CD4-positive, alpha-beta T cell (primary cell): ENCODE measurements around the gene PLCL1. TPM values are rescaled to one million over a fixed set of nuclear protein-coding genes. Genes with fewer than 3 reads are reported as not detected.
"Not testable (repeated sequence)": the region's sequence is repeated elsewhere in the genome, so short reads cannot be mapped to it uniquely, and the experiment has no call there.

Source experiments
- ATAC-seq: fragments of 200-7000 bp; cut with Tn5 transposase; one replicate; pipeline ENCODE4 v1.10.0; 2022; ENCODE audit warnings: mild to moderate bottlenecking; ENCODE audit not compliant: poor library complexity
- CTCF ChIA-PET: fragments of 350-600 bp; sonication (Branson Sonifier 250); formaldehyde crosslinking; loops from one replicate; lab custom pipeline; 2021; ENCODE audit warnings: antibody characterized with exemption, inconsistent platforms; lab: Charles Lee
- POLR2A ChIA-PET: fragments of 350-600 bp; sonication (Branson Sonifier 250); formaldehyde crosslinking; loops from one replicate; lab custom pipeline; 2021; ENCODE audit warnings: antibody characterized with exemption, inconsistent platforms; lab: Charles Lee
- DNase-seq, 14 experiments: peaks; one replicate each; pipeline ENCODE4 v3.0.0-alpha.2; 2013 to 2020; ENCODE audit warnings: mixed read lengths in 2 of 14
- H3K27ac ChIP-seq, 2 donors: one replicate each; pipeline versions ENCODE4 v1.5.1 to v1.7.0; 2013; ENCODE audit warnings: low read length in 2 of 2, low read depth in 1 of 2, mild to moderate bottlenecking in 1 of 2
- H3K27me3 ChIP-seq, 2 experiments: 1 replicate in 1 of 2; 2 replicates in 1 of 2; pipeline versions ENCODE4 v1.6.1 to v1.7.0; 2013; ENCODE audit warnings: low read length in 2 of 2, control low read depth in 1 of 2, mild to moderate bottlenecking in 1 of 2, moderate library complexity in 1 of 2; ENCODE audit not compliant: insufficient read depth in 2 of 2, control insufficient read depth in 1 of 2
- H3K36me3 ChIP-seq: one replicate; pipeline ENCODE4 v1.6.1; 2013; ENCODE audit warnings: low read length, control low read depth; ENCODE audit not compliant: insufficient read depth
- H3K4me1 ChIP-seq: one replicate; pipeline ENCODE4 v1.6.1; 2013; ENCODE audit warnings: low read length, control low read depth; ENCODE audit not compliant: insufficient read depth
- H3K4me3 ChIP-seq: one replicate; pipeline ENCODE4 v1.5.1; 2013; ENCODE audit warnings: mild to moderate bottlenecking, low read length, moderate library complexity
- H3K9me3 ChIP-seq, 2 experiments: 1 replicate in 1 of 2; 2 replicates in 1 of 2; pipeline versions ENCODE4 v1.6.1 to v1.7.0; 2013; ENCODE audit warnings: low read length in 2 of 2, mild to moderate bottlenecking in 2 of 2, control low read depth in 1 of 2, moderate library complexity in 1 of 2; ENCODE audit not compliant: control insufficient read depth in 1 of 2, insufficient read depth in 1 of 2
- H3K27ac Mint-ChIP-seq: one replicate; pipeline ENCODE4 v1.8.0; 2020; ENCODE audit warnings: mixed read lengths
- H3K27me3 Mint-ChIP-seq: one replicate; pipeline ENCODE4 v1.8.0; 2021; ENCODE audit warnings: mixed read lengths
- H3K36me3 Mint-ChIP-seq: one replicate; pipeline ENCODE4 v1.8.0; 2021; ENCODE audit warnings: low read depth, mixed read lengths
- H3K4me1 Mint-ChIP-seq: one replicate; pipeline ENCODE4 v1.8.0; 2021; ENCODE audit warnings: low read depth, mixed read lengths
- H3K4me3 Mint-ChIP-seq: one replicate; pipeline ENCODE4 v1.8.0; 2020; ENCODE audit warnings: mild to moderate bottlenecking, mixed read lengths
- H3K9me3 Mint-ChIP-seq: one replicate; pipeline ENCODE4 v1.8.0; 2020; ENCODE audit warnings: mixed read lengths
- intact Hi-C, 2 experiments: fragments of 100-400 bp; cut with DNase I in 1 of 2; cut with micrococcal nuclease in 1 of 2; formaldehyde crosslinking; loops; one replicate each; pipeline versions ENCODE4 v1.15.1 to v1.9.0; 2023 to 2025; cut with DNase I, micrococcal nuclease
- total RNA-seq, 174 experiments: library from RNA in 2 of 174; stranded (reverse) in 2 of 174; gene quantifications; one replicate each; pipeline ENCODE4 v1.2.3 and lab custom pipeline; 2021 to 2026
- TF ChIP-seq, protein P1 (sequence below): fragments of 200-600 bp; IDR thresholded peaks from one replicate; pipeline ENCODE4 v1.8.0; 2022; ENCODE audit warnings: antibody characterized with exemption, mild to moderate bottlenecking

The PLCL1 gene
- total RNA-seq, 2 experiments from 2014 or later, result 27.0 to 28.3 TPM

DNA sequence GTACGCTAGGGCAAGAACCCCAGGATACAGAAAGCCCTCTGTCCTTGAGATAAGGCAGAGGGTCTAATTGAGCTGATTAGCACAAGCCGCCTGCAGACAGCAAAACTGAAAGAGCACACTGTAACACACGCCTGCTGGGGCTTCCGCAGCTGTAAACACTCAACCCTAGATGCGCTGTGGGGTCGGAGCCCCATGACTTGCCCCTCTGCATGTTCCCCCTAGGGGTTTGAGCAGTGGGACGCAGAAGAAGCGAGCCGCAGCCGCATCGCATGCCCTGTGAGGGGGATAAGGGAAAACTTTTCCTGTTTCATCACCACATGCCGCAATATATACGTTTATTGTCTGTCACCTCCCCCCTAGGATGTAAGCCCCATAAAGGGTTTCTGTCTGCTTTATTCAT, 384.6 kb downstream of the PLCL1 start:
- DNase-seq (no peak), ATAC-seq (no peak)
- Mint-ChIP-seq H3K27ac (no peak overlapping the region), H3K9me3 (peaks cover under 1% of the 10 kb centered on the region), H3K4me1 (no peaks in the 10 kb centered on the region), H3K27me3 (peaks cover 35% of the 10 kb centered on the region), H3K36me3 (no peaks in the 10 kb centered on the region), H3K4me3 (no peak overlapping the region)
- H3K4me3 ChIP-seq, result no peak overlapping the region
- ChIA-PET CTCF (no interaction called here), POLR2A (no interaction called here)
- H3K9me3 ChIP-seq, result no peaks in the 10 kb centered on the region
- no peak overlapping the region for H3K27ac ChIP-seq
- H3K27me3 ChIP-seq, result no peaks in the 10 kb centered on the region
- H3K4me1 ChIP-seq, result no peaks in the 10 kb centered on the region
- no peaks in the 10 kb centered on the region for H3K36me3 ChIP-seq
- intact Hi-C loops, result no loop called here
- TF ChIP-seq, protein P1, sequence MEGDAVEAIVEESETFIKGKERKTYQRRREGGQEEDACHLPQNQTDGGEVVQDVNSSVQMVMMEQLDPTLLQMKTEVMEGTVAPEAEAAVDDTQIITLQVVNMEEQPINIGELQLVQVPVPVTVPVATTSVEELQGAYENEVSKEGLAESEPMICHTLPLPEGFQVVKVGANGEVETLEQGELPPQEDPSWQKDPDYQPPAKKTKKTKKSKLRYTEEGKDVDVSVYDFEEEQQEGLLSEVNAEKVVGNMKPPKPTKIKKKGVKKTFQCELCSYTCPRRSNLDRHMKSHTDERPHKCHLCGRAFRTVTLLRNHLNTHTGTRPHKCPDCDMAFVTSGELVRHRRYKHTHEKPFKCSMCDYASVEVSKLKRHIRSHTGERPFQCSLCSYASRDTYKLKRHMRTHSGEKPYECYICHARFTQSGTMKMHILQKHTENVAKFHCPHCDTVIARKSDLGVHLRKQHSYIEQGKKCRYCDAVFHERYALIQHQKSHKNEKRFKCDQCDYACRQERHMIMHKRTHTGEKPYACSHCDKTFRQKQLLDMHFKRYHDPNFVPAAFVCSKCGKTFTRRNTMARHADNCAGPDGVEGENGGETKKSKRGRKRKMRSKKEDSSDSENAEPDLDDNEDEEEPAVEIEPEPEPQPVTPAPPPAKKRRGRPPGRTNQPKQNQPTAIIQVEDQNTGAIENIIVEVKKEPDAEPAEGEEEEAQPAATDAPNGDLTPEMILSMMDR, result no peak

DNA sequence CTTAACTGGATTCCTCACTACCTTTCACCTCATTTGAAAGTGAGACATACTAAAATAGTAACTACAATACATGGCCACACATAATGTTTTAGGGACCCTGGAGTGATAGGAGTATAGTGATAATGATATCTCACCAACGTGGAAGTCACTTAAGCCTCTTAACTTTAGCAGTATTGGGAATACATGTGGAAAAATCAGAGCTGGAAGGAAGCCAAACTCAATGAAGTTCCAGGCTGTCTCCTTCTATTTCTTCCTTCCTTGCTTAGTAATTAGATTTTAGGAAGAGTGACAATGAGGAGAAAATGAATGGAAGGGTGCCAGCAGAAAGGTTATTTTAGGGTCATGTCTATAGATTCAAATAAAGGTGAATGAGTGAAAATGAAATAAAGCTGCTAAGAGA, 387.3 kb downstream of the PLCL1 start:
- Histone ChIP-seq H3K27ac (no peak overlapping the region), H3K4me1 (no peaks in the 10 kb centered on the region), H3K36me3 (no peaks in the 10 kb centered on the region), H3K9me3 (no peaks in the 10 kb centered on the region), H3K27me3 (peaks cover 3 to 5% of the 10 kb centered on the region in 2 experiments), H3K4me3 (no peak overlapping the region)
- intact Hi-C loops, result no loop called here
- CTCF ChIA-PET, result no interaction called here
- DNase-seq (no peak), ATAC-seq (no peak)
- POLR2A ChIA-PET, result no interaction called here
- H3K27ac Mint-ChIP-seq, result no peak overlapping the region
- no peaks in the 10 kb centered on the region for H3K36me3 Mint-ChIP-seq
- H3K4me3 Mint-ChIP-seq, result no peak overlapping the region
- H3K4me1 Mint-ChIP-seq, result no peaks in the 10 kb centered on the region
- peaks cover 7% of the 10 kb centered on the region for H3K9me3 Mint-ChIP-seq
- H3K27me3 Mint-ChIP-seq, result peaks cover 46% of the 10 kb centered on the region
- TF ChIP-seq, protein P1, result no peak

DNA sequence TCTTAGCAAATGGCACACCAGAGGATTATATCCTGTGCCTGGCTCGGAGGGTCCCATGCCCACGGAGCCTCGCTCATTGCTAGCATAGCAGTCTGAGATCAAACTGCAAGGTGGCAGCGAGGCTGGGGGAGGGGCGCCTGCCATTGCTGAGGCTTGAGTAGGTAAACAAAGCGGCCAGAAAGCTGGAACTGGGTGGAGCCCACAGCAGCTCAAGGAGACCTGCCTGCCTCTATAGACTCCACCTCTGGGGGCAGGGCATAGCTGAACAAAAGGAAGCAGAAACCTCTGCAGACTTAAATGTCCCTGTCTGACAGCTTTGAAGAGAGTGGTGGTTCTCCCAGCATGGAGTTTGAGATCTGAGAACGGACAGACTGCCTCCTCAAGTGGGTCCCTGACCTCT, 392.2 kb downstream of the PLCL1 start:
- H3K4me3 Mint-ChIP-seq, H3K27ac Mint-ChIP-seq, H3K27ac ChIP-seq, intact Hi-C loops, H3K4me3 ChIP-seq, H3K9me3 ChIP-seq, H3K36me3 ChIP-seq, POLR2A ChIA-PET, H3K4me1 Mint-ChIP-seq, H3K4me1 ChIP-seq, H3K27me3 ChIP-seq, H3K9me3 Mint-ChIP-seq, DNase-seq, CTCF ChIA-PET, H3K36me3 Mint-ChIP-seq, ATAC-seq: not testable (repeated sequence)
- H3K27me3 Mint-ChIP-seq, result peaks cover 26% of the 10 kb centered on the region

Other genes with a start within 250 kb of the PLCL1 start
- gene RFTN2, start 129.0 kb upstream of the PLCL1 start, total RNA-seq, result not detected
- gene MARS2, start 99.2 kb upstream of the PLCL1 start, total RNA-seq, result 1 to 10 TPM; 7.2 to 7.8 TPM
- gene BOLL, start 19.3 kb upstream of the PLCL1 start, total RNA-seq, result not detected